CD14-positive monocyte (primary cell): ENCODE data around the gene MCEE. TPM values are rescaled to one million over a fixed set of nuclear protein-coding genes. Genes with fewer than 3 reads are reported as not detected.

ENCODE experiments used
- DNase-seq, 3 donors: peaks; one replicate each; pipeline ENCODE4 v3.0.0-alpha.2; 2011 to 2022
- H2AFZ ChIP-seq: 2 replicates; pipeline ENCODE4 v1.6.0; 2012; ENCODE audit warnings: mild to moderate bottlenecking, low read depth, low read length, inconsistent platforms; ENCODE audit not compliant: insufficient read depth, poor library complexity, severe bottlenecking
- H3K27ac ChIP-seq, 2 donors: 1 replicate in 1 of 2; 2 replicates in 1 of 2; pipeline ENCODE4 v1.5.1; 2012 to 2013; ENCODE audit warnings: low read length in 2 of 2, control low read depth in 1 of 2, inconsistent platforms in 1 of 2, low read depth in 1 of 2, mild to moderate bottlenecking in 1 of 2
- H3K27me3 ChIP-seq, 2 donors: one replicate each; pipeline versions ENCODE4 v1.6.0 to v1.6.1; 2011 to 2013; ENCODE audit warnings: low read length in 2 of 2; ENCODE audit not compliant: control insufficient read depth in 2 of 2, insufficient read depth in 2 of 2
- H3K36me3 ChIP-seq, 2 donors: replicated peaks in 1 of 2; 1 replicate in 1 of 2; 2 replicates in 1 of 2; pipeline versions ENCODE4 v1.5.1 to v1.6.1; 2012 to 2013; ENCODE audit warnings: low read length in 2 of 2, control low read depth in 1 of 2, inconsistent platforms in 1 of 2, mild to moderate bottlenecking in 1 of 2; ENCODE audit not compliant: insufficient read depth in 2 of 2, control insufficient read depth in 1 of 2
- H3K4me1 ChIP-seq, 2 donors: 1 replicate in 1 of 2; 2 replicates in 1 of 2; pipeline versions ENCODE4 v1.5.1 to v1.6.1; 2012 to 2013; ENCODE audit warnings: low read length in 2 of 2, control low read depth in 1 of 2, inconsistent platforms in 1 of 2, mild to moderate bottlenecking in 1 of 2, moderate library complexity in 1 of 2; ENCODE audit not compliant: insufficient read depth in 2 of 2, control insufficient read depth in 1 of 2
- H3K4me2 ChIP-seq: replicated peaks from 2 replicates; pipeline ENCODE3; 2012; ENCODE audit warnings: low read length, moderate library complexity, mild to moderate bottlenecking; ENCODE audit not compliant: poor library complexity, severe bottlenecking; ENCODE audit errors: extremely low read depth
- H3K4me3 ChIP-seq, 3 experiments: fragments of 200-600 bp in 1 of 3; sonication (generic) in 1 of 3; replicated peaks in 1 of 3; 1 replicate in 2 of 3; 2 replicates in 1 of 3; pipeline ENCODE4 v1.5.1; 2011 to 2013; ENCODE audit warnings: low read length in 3 of 3, mild to moderate bottlenecking in 3 of 3, control low read depth in 2 of 3, low read depth in 2 of 3, inconsistent platforms in 1 of 3, moderate library complexity in 1 of 3
- H3K79me2 ChIP-seq: 2 replicates; pipeline ENCODE4 v1.6.0; 2012; ENCODE audit warnings: mild to moderate bottlenecking, control low read depth, inconsistent platforms, low read length, moderate library complexity; ENCODE audit not compliant: insufficient read depth
- H3K9ac ChIP-seq: 2 replicates; pipeline ENCODE4 v1.6.0; 2017; ENCODE audit warnings: low read length, mild to moderate bottlenecking; ENCODE audit not compliant: insufficient read depth, poor library complexity, severe bottlenecking
- H3K9me3 ChIP-seq, 2 donors: replicated peaks in 1 of 2; 1 replicate in 1 of 2; 2 replicates in 1 of 2; pipeline versions ENCODE4 v1.5.1 to v1.6.1; 2012 to 2013; ENCODE audit warnings: low read length in 2 of 2, control low read depth in 1 of 2; ENCODE audit not compliant: control insufficient read depth in 1 of 2, insufficient read depth in 1 of 2
- H4K20me1 ChIP-seq: 2 replicates; pipeline ENCODE4 v1.6.0; 2012; ENCODE audit warnings: mild to moderate bottlenecking, low read length, control low read depth, moderate library complexity; ENCODE audit not compliant: insufficient read depth
- H3K27ac Mint-ChIP-seq, 7 donors: one replicate each; pipeline ENCODE4 v1.8.0; 2020; ENCODE audit warnings: mild to moderate bottlenecking in 7 of 7, mixed read lengths in 7 of 7, moderate library complexity in 6 of 7, inconsistent platforms in 2 of 7
- H3K27me3 Mint-ChIP-seq, 3 donors: one replicate each; pipeline ENCODE4 v1.8.0; 2021 to 2022; ENCODE audit warnings: low read depth in 3 of 3, mild to moderate bottlenecking in 3 of 3, mixed read lengths in 3 of 3, moderate library complexity in 3 of 3, inconsistent platforms in 1 of 3
- H3K36me3 Mint-ChIP-seq, 2 donors: one replicate each; pipeline ENCODE4 v1.8.0; 2020; ENCODE audit warnings: mixed read lengths in 2 of 2, inconsistent platforms in 1 of 2, mild to moderate bottlenecking in 1 of 2
- H3K4me1 Mint-ChIP-seq: one replicate; pipeline ENCODE4 v1.8.0; 2020; ENCODE audit warnings: mild to moderate bottlenecking, mixed read lengths
- H3K4me3 Mint-ChIP-seq, 2 donors: one replicate each; pipeline ENCODE4 v1.8.0; 2020; ENCODE audit warnings: mild to moderate bottlenecking in 2 of 2, mixed read lengths in 2 of 2, moderate library complexity in 1 of 2
- H3K9me3 Mint-ChIP-seq, 7 donors: one replicate each; pipeline ENCODE4 v1.8.0; 2020 to 2022; ENCODE audit warnings: mixed read lengths in 7 of 7, mild to moderate bottlenecking in 6 of 7, moderate library complexity in 6 of 7, inconsistent platforms in 2 of 7
- WGBS: methylation state at CpG from one replicate; pipeline ENCODE4 v1.1.5; 2013; ENCODE audit warnings: missing lambda C conversion rate; ENCODE audit not compliant: insufficient coverage; 5-methylcytosine and 5-hydroxymethylcytosine counted together
- intact Hi-C, 2 donors: fragments of 100-400 bp; cut with micrococcal nuclease; formaldehyde crosslinking; loops; one replicate each; pipeline versions ENCODE4 v1.15.0 to v1.15.1; 2023
- polyA plus RNA-seq, 3 donors: library from polyadenylated mRNA; depleted of rRNA in 1 of 3; unstranded in 2 of 3; stranded (reverse) in 1 of 3; fragments of 300-500 nt in 2 of 3; fragments of >200 nt in 1 of 3; fragmentation: Illumina TruSeq in 2 of 3; gene quantifications; 1 replicate in 2 of 3; 2 replicates in 1 of 3; pipeline ENCODE4 v1.2.3, GENCODE V29; 2012 to 2021
- TF ChIP-seq, protein P1 (sequence below): fragments of 200-600 bp; IDR thresholded peaks from one replicate; pipeline ENCODE4 v1.8.0; 2022; ENCODE audit warnings: antibody characterized with exemption, mild to moderate bottlenecking

MCEE gene
- polyA plus RNA-seq, 3 donors, result 9.3 to 29.0 (median 24.7) TPM

DNA sequence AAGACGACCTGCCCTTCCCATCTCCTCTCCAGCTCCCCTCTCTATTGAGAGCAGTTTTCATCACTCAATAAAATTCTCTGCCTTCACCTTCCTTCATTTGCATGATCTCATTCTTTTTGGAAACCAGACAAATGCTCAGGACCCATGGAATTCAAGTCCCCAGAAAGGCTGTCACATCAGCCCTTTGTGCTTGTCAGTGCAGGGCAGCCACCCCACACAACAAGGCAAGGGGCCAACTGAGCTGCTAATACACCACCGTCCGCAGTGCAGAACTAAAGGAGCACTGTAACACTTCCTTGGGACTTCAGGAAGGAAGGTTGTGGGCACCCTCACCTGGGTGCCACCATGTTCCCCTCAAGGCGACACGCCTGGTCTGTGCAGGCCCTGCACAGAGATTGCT, 26.2 kb downstream of the MCEE start:
- Histone ChIP-seq H4K20me1 (no peaks in the 10 kb centered on the region), H3K36me3 (peaks cover 5 to 9% of the 10 kb centered on the region in 2 donors), H3K27me3 (no peaks in the 10 kb centered on the region), H3K4me1 (peaks cover 7 to 8% of the 10 kb centered on the region in 2 donors), H3K4me2 (no peak overlapping the region), H3K4me3 (no peak overlapping the region), H3K9ac (no peak overlapping the region), H3K9me3 (no peaks in the 10 kb centered on the region), H2AFZ (no peak overlapping the region), H3K79me2 (no peaks in the 10 kb centered on the region), H3K27ac (no peak overlapping the region)
- H3K27me3 Mint-ChIP-seq, result peaks cover 0 to 4% (median 1%) of the 10 kb centered on the region in 3 donors
- H3K4me1 Mint-ChIP-seq, result peaks cover 14% of the 10 kb centered on the region
- no peak overlapping the region for H3K4me3 Mint-ChIP-seq
- peaks cover 2 to 17% (median 4%) of the 10 kb centered on the region in 7 donors for H3K9me3 Mint-ChIP-seq
- TF ChIP-seq, protein P1, sequence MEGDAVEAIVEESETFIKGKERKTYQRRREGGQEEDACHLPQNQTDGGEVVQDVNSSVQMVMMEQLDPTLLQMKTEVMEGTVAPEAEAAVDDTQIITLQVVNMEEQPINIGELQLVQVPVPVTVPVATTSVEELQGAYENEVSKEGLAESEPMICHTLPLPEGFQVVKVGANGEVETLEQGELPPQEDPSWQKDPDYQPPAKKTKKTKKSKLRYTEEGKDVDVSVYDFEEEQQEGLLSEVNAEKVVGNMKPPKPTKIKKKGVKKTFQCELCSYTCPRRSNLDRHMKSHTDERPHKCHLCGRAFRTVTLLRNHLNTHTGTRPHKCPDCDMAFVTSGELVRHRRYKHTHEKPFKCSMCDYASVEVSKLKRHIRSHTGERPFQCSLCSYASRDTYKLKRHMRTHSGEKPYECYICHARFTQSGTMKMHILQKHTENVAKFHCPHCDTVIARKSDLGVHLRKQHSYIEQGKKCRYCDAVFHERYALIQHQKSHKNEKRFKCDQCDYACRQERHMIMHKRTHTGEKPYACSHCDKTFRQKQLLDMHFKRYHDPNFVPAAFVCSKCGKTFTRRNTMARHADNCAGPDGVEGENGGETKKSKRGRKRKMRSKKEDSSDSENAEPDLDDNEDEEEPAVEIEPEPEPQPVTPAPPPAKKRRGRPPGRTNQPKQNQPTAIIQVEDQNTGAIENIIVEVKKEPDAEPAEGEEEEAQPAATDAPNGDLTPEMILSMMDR, result no peak
- 94% methylated on average over 2 of the region's 5 CpGs for WGBS
- H3K36me3 Mint-ChIP-seq, result peaks cover 7 to 8% of the 10 kb centered on the region in 2 donors
- no peak for DNase-seq
- H3K27ac Mint-ChIP-seq, result no peak overlapping the region
- intact Hi-C loops, result no loop called here

DNA sequence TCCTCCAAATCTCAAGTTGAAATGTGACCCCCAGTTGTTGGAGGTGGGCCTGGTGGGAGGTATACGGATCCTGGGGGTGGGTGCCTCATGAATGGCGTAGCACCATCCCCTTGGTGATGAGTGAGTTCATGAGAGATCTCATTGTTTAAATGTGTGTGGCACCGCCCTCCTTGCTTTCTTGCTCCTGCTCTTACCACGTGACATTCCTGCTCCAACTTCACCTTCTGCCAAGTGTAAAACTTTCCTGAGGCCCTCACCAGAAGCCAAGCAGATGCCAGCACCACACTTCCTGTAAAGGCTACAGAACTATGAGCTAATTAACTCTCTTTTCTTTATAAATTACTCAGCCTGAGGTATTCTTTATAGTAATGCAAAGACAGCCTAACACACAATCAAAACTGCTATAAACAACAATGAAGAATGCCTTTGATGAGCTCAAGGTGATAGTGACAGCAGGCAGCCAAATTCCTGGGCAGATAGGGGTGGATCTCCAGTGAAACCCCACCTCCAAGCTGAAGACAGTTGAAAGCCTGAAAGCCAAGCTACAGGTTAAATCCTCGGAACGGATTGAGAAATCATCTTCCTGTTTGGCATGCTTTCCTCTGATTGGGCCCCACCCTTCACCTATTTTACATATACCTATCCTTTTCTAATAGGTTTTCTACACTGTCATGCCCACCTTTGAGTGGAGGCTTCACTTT, 26.9 kb downstream of the MCEE start:
- H3K27ac ChIP-seq, result no peak overlapping the region
- WGBS, result no CpG with 5 or more reads among the region's 6 CpGs
- peaks cover 2 to 17% (median 4%) of the 10 kb centered on the region in 7 donors for H3K9me3 Mint-ChIP-seq

More for the DNA sequence above, 26.9 kb downstream of the MCEE start:
- Mint-ChIP-seq H3K27me3 (peaks cover 0 to 4% (median 1%) of the 10 kb centered on the region in 3 donors), H3K27ac (no peak overlapping the region), H3K4me1 (peaks cover 14% of the 10 kb centered on the region), H3K4me3 (no peak overlapping the region), H3K36me3 (peaks cover under 1 to 1% of the 10 kb centered on the region in 2 donors)
- Histone ChIP-seq H3K9me3 (no peaks in the 10 kb centered on the region), H4K20me1 (no peaks in the 10 kb centered on the region), H2AFZ (no peak overlapping the region), H3K4me2 (no peak overlapping the region), H3K4me3 (no peak overlapping the region), H3K79me2 (no peaks in the 10 kb centered on the region), H3K4me1 (peaks cover 7 to 8% of the 10 kb centered on the region in 2 donors), H3K36me3 (peaks cover 0 to 2% of the 10 kb centered on the region in 2 donors), H3K9ac (no peak overlapping the region), H3K27me3 (no peaks in the 10 kb centered on the region)
- TF ChIP-seq, protein P1, result no peak
- no peak for DNase-seq
- intact Hi-C loops, result no loop called here
